Neuronal stem cell (in vitro differentiated cells): ENCODE data around the gene KIF5B.

Source experiments
- DNase-seq: peaks from one replicate; pipeline ENCODE4 v3.0.0-alpha.2; 2013; ENCODE audit warnings: low spot score
- H2AFZ ChIP-seq: one replicate; pipeline ENCODE4 v1.6.1; 2013; ENCODE audit warnings: mild to moderate bottlenecking, low read length, inconsistent platforms
- H2AK5ac ChIP-seq: 2 replicates; pipeline ENCODE4 v1.6.1; 2013; ENCODE audit warnings: low read depth, mild to moderate bottlenecking, inconsistent platforms, low read length, moderate library complexity, mixed read lengths
- H2BK120ac ChIP-seq: 2 replicates; pipeline ENCODE4 v1.6.1; 2013; ENCODE audit warnings: low read depth, mild to moderate bottlenecking, inconsistent platforms, low read length, moderate library complexity, mixed read lengths
- H2BK12ac ChIP-seq: one replicate; pipeline ENCODE4 v1.6.1; 2013; ENCODE audit warnings: low read length, inconsistent platforms
- H2BK15ac ChIP-seq: 2 replicates; pipeline ENCODE4 v1.6.1; 2013; ENCODE audit warnings: mild to moderate bottlenecking, low read length, inconsistent platforms, mixed read lengths
- H2BK5ac ChIP-seq: one replicate; pipeline ENCODE4 v1.6.1; 2013; ENCODE audit warnings: inconsistent platforms, mild to moderate bottlenecking, low read length, moderate library complexity
- H3K14ac ChIP-seq: one replicate; pipeline ENCODE4 v1.6.1; 2013; ENCODE audit warnings: low read length, inconsistent platforms
- H3K18ac ChIP-seq: 2 replicates; pipeline ENCODE4 v1.6.1; 2013; ENCODE audit warnings: low read length, inconsistent platforms
- H3K23ac ChIP-seq: 2 replicates; pipeline ENCODE4 v1.6.1; 2013; ENCODE audit warnings: low read depth, mild to moderate bottlenecking, mixed read lengths, low read length, inconsistent platforms; ENCODE audit not compliant: poor library complexity
- H3K27ac ChIP-seq: replicated peaks from 3 replicates; pipeline ENCODE4 v1.5.1; 2013; ENCODE audit warnings: low read length, inconsistent platforms
- H3K27me3 ChIP-seq, 3 experiments: 2 replicates each; pipeline ENCODE4 v1.6.1; 2013; ENCODE audit warnings: low read length in 3 of 3, mild to moderate bottlenecking in 2 of 3, inconsistent platforms in 1 of 3, low read depth in 1 of 3, mixed read lengths in 1 of 3, moderate library complexity in 1 of 3; ENCODE audit not compliant: control insufficient read depth in 3 of 3, insufficient read depth in 3 of 3
- H3K36me3 ChIP-seq, 2 donors: replicated peaks in 1 of 2; 2 replicates each; pipeline ENCODE4 v1.6.1; 2013; ENCODE audit warnings: low read length in 2 of 2; ENCODE audit not compliant: control insufficient read depth in 2 of 2, insufficient read depth in 2 of 2
- H3K4ac ChIP-seq: 2 replicates; pipeline ENCODE4 v1.6.1; 2013; ENCODE audit warnings: inconsistent platforms, mild to moderate bottlenecking, low read length, moderate library complexity
- H3K4me1 ChIP-seq, 2 donors: 1 replicate in 1 of 2; 2 replicates in 1 of 2; pipeline ENCODE4 v1.6.1; 2013; ENCODE audit warnings: low read length in 2 of 2, low read depth in 1 of 2; ENCODE audit not compliant: control insufficient read depth in 2 of 2, insufficient read depth in 1 of 2
- H3K4me2 ChIP-seq: one replicate; pipeline ENCODE4 v1.6.1; 2013; ENCODE audit warnings: mild to moderate bottlenecking, low read length, inconsistent platforms; ENCODE audit not compliant: insufficient read depth, poor library complexity, severe bottlenecking
- H3K4me3 ChIP-seq, 2 donors: 2 replicates each; pipeline ENCODE4 v1.5.1; 2013; ENCODE audit warnings: low read length in 2 of 2, mild to moderate bottlenecking in 2 of 2, inconsistent platforms in 1 of 2, moderate library complexity in 1 of 2
- H3K79me1 ChIP-seq: one replicate; pipeline ENCODE4 v1.6.1; 2013; ENCODE audit warnings: low read depth, mild to moderate bottlenecking, inconsistent platforms, low read length, moderate library complexity
- H3K9ac ChIP-seq: one replicate; pipeline ENCODE4 v1.6.1; 2013; ENCODE audit warnings: mild to moderate bottlenecking, low read depth, low read length, inconsistent platforms; ENCODE audit not compliant: poor library complexity
- H3K9me3 ChIP-seq, 2 donors: replicated peaks in 1 of 2; 2 replicates each; pipeline versions ENCODE3 to v1.6.1; 2013; ENCODE audit warnings: low read length in 2 of 2, mild to moderate bottlenecking in 2 of 2, inconsistent platforms in 1 of 2, low read depth in 1 of 2, mixed read lengths in 1 of 2, moderate library complexity in 1 of 2; ENCODE audit not compliant: control insufficient read depth in 2 of 2, insufficient read depth in 1 of 2
- H4K8ac ChIP-seq: one replicate; pipeline ENCODE4 v1.6.1; 2013; ENCODE audit warnings: low read depth, mild to moderate bottlenecking, inconsistent platforms, low read length, moderate library complexity
- H4K91ac ChIP-seq: one replicate; pipeline ENCODE4 v1.6.1; 2013; ENCODE audit warnings: low read length, low read depth, mild to moderate bottlenecking, inconsistent platforms; ENCODE audit not compliant: poor library complexity
- WGBS, 2 donors: extraction: QIAGEN DNeasy Blood & Tissue Kit; methylation state at CpG; one replicate each; pipeline ENCODE4 v1.1.7; 2013; ENCODE audit warnings: missing lambda C conversion rate in 2 of 2, mixed read lengths in 1 of 2; ENCODE audit not compliant: insufficient read length in 2 of 2, insufficient replicate concordance in 1 of 2; ENCODE audit errors: extremely low coverage in 2 of 2; 5-methylcytosine and 5-hydroxymethylcytosine counted together

Gene KIF5B

GRCh38 chr10:32036922-32037321 lies 19.3 kb downstream of the KIF5B start:
- no peak overlapping the region for H3K4me3 ChIP-seq
- H3K4ac ChIP-seq = no peak overlapping the region
- no peak overlapping the region for H3K23ac ChIP-seq
- H3K9me3 ChIP-seq = no peaks in the 10 kb centered on the region
- no peak overlapping the region for H4K91ac ChIP-seq
- H3K79me1 ChIP-seq = peaks cover 3% of the 10 kb centered on the region
- H2AFZ ChIP-seq = no peak overlapping the region
- H2BK12ac ChIP-seq = no peak overlapping the region
- no peak overlapping the region for H3K14ac ChIP-seq
- H3K27ac ChIP-seq = no peak overlapping the region
- no peak overlapping the region for H3K9ac ChIP-seq
- no peak overlapping the region for H3K4me2 ChIP-seq
- H2AK5ac ChIP-seq = no peak overlapping the region
- no peak overlapping the region for H2BK5ac ChIP-seq
- no peak overlapping the region for H2BK15ac ChIP-seq
- H3K36me3 ChIP-seq = peaks cover 12 to 99% of the 10 kb centered on the region in 2 donors
- H2BK120ac ChIP-seq = no peak overlapping the region
- no peak for DNase-seq
- H3K4me1 ChIP-seq = no peaks in the 10 kb centered on the region
- no peaks in the 10 kb centered on the region for H3K27me3 ChIP-seq
- no peak overlapping the region for H4K8ac ChIP-seq
- no peak overlapping the region for H3K18ac ChIP-seq
- no CpG with 5 or more reads among the region's 4 CpGs for WGBS, 2 donors

- Histone ChIP-seq H2AK5ac (no peak overlapping the region), H3K23ac (no peak overlapping the region), H3K27ac (no peak overlapping the region), H4K91ac (no peak overlapping the region), H3K14ac (no peak overlapping the region), H3K9me3 (no peaks in the 10 kb centered on the region), H2BK120ac (no peak overlapping the region), H3K9ac (no peak overlapping the region), H4K8ac (no peak overlapping the region), H3K4me1 (no peaks in the 10 kb centered on the region), H2BK12ac (no peak overlapping the region), H2BK15ac (no peak overlapping the region), H3K4ac (no peak overlapping the region), H3K27me3 (no peaks in the 10 kb centered on the region), H3K4me3 (no peak overlapping the region), H3K36me3 (peaks cover 15 to 98% of the 10 kb centered on the region in 2 donors), H2BK5ac (no peak overlapping the region), H3K18ac (no peak overlapping the region), H3K4me2 (no peak overlapping the region), H3K79me1 (no peaks in the 10 kb centered on the region), H2AFZ (no peak overlapping the region)
- WGBS, 2 donors = no CpG with 5 or more reads among the region's 1 CpG
- no peak for DNase-seq
These were observed 21.2 kb downstream of the KIF5B start for GRCh38 chr10:32035038-32035437.

GRCh38 chr10:32033171-32033570 lies 23.1 kb downstream of the KIF5B start:
- no CpG with 5 or more reads among the region's 5 CpGs for WGBS, 2 donors
- Histone ChIP-seq H2AFZ (no peak overlapping the region), H2BK12ac (no peak overlapping the region), H3K79me1 (no peaks in the 10 kb centered on the region), H3K27me3 (no peaks in the 10 kb centered on the region), H3K36me3 (peaks cover 21 to 98% of the 10 kb centered on the region in 2 donors), H3K9me3 (no peaks in the 10 kb centered on the region), H2BK15ac (no peak overlapping the region), H2AK5ac (no peak overlapping the region), H3K18ac (no peak overlapping the region), H3K23ac (no peak overlapping the region), H3K27ac (no peak overlapping the region), H4K8ac (no peak overlapping the region), H2BK5ac (no peak overlapping the region), H3K4me2 (no peak overlapping the region), H3K9ac (no peak overlapping the region), H4K91ac (no peak overlapping the region), H3K4me1 (no peaks in the 10 kb centered on the region), H2BK120ac (no peak overlapping the region), H3K14ac (no peak overlapping the region), H3K4me3 (no peak overlapping the region), H3K4ac (no peak overlapping the region)
- no peak for DNase-seq

GRCh38 chr10:32031920-32032319 lies 24.3 kb downstream of the KIF5B start:
- H3K27ac ChIP-seq = no peak overlapping the region
- no peak overlapping the region for H3K23ac ChIP-seq
- no peak overlapping the region for H3K14ac ChIP-seq
- H3K4ac ChIP-seq = no peak overlapping the region
- no peak overlapping the region for H2AK5ac ChIP-seq
- no peaks in the 10 kb centered on the region for H3K9me3 ChIP-seq
- H2BK12ac ChIP-seq = no peak overlapping the region
- no peak overlapping the region for H4K8ac ChIP-seq
- H3K18ac ChIP-seq = no peak overlapping the region
- no peak overlapping the region for H4K91ac ChIP-seq
- H2AFZ ChIP-seq = no peak overlapping the region
- H3K79me1 ChIP-seq = no peaks in the 10 kb centered on the region
- H3K36me3 ChIP-seq = peaks cover 26 to 99% of the 10 kb centered on the region in 2 donors
- no peak overlapping the region for H3K4me2 ChIP-seq
- no CpG with 5 or more reads among the region's 4 CpGs for WGBS, 2 donors
- no peak overlapping the region for H3K4me3 ChIP-seq
- DNase-seq = no peak
- no peak overlapping the region for H2BK15ac ChIP-seq
- no peaks in the 10 kb centered on the region for H3K27me3 ChIP-seq
- no peak overlapping the region for H2BK120ac ChIP-seq
- no peaks in the 10 kb centered on the region for H3K4me1 ChIP-seq
- H3K9ac ChIP-seq = no peak overlapping the region
- H2BK5ac ChIP-seq = no peak overlapping the region
